ENCODE measurements around the gene ARHGEF4. TPM values are rescaled to one million over a fixed set of nuclear protein-coding genes. Genes with fewer than 3 reads are reported as not detected.

Gene ARHGEF4
- total and polyA plus RNA-seq, 2 experiments from 2014 or later, result 4.6 to 16.6 TPM

GRCh38 chr2:130825231-130825965 lies 11.3 kb upstream of the ARHGEF4 start:
- no peaks in the 10 kb centered on the region for H3F3A ChIP-seq (replicated peaks; ENCODE audit: low read depth)
- no peak overlapping the region for H3K27ac ChIP-seq (ENCODE audit: low read depth)
- Mint-ChIP-seq H3K9me3 (no peaks in the 10 kb centered on the region), H3K27ac (0 out of 2 replicates have a peak overlapping the region, but pooled peaks have one; percentile 62), H3K4me3 (no peak overlapping the region), H3K36me3 (ENCODE audit: low read depth) (no peaks in the 10 kb centered on the region), H3K27me3 (ENCODE audit: insufficient read depth, low read depth, poor library complexity) (peaks cover 12% of the 10 kb centered on the region), H3K4me1 (peaks cover 25% of the 10 kb centered on the region)
- H2AFZ ChIP-seq, result no peak overlapping the region
- no peak overlapping the region for H3K4me3 ChIP-seq
- H3K79me2 ChIP-seq (replicated peaks; ENCODE audit: insufficient read depth), result no peaks in the 10 kb centered on the region
- ATAC-seq (no peak), DNase-seq (ENCODE audit: low spot score) (no peak)
- no peaks in the 10 kb centered on the region for H3K9me2 ChIP-seq (ENCODE audit: insufficient read depth)
- no peaks in the 10 kb centered on the region for H3K36me3 ChIP-seq (ENCODE audit: insufficient read depth)
- H3K4me1 ChIP-seq (ENCODE audit: insufficient read depth), result peaks cover 2% of the 10 kb centered on the region; the same call in 1 of the 2 replicates
- TF ChIP-seq EZH2phosphoT487 (IDR thresholded peaks at IDR 0.05; ENCODE audit: unreplicated experiment), result no peak
- no peak for TF ChIP-seq POLR2AphosphoS5 (IDR thresholded peaks at IDR 0.05; ENCODE audit: low read depth)
- TF ChIP-seq EZH2 (IDR thresholded peaks at IDR 0.05; ENCODE audit: low read depth, unreplicated experiment), result no peak
- no peak for TF ChIP-seq JUNB (IDR thresholded peaks at IDR 0.05; ENCODE audit: unreplicated experiment)
- no peak for TF ChIP-seq ZNF462 (CRISPR knock-in tag; IDR thresholded peaks at IDR 0.05)
- TF ChIP-seq ETS1 (IDR thresholded peaks at IDR 0.05), result no peak
- no peak for TF ChIP-seq STAT1 (IDR thresholded peaks at IDR 0.05; ENCODE audit: unreplicated experiment)
- TF ChIP-seq NANOG (IDR thresholded peaks at IDR 0.05; ENCODE audit: borderline replicate concordance), result no peak
- TF ChIP-seq CTCF (conservative IDR thresholded peaks at IDR 0.05; ENCODE audit: low read depth in 2 of 2), result no peak
- no peak for TF ChIP-seq REST (IDR thresholded peaks at IDR 0.05; ENCODE audit: unreplicated experiment)
- TF ChIP-seq ZNF114 (CRISPR knock-in tag; IDR thresholded peaks at IDR 0.05), result no peak
- no peak for TF ChIP-seq ZNF331 (CRISPR knock-in tag; IDR thresholded peaks at IDR 0.05; ENCODE audit: low read depth)
- no peak for TF ChIP-seq CREB1 (CRISPR knock-in tag; IDR thresholded peaks at IDR 0.05; ENCODE audit: low read depth)
- no peak overlapping the region for H3K4me2 ChIP-seq
- no peaks in the 10 kb centered on the region for H3K27me3 ChIP-seq (ENCODE audit: insufficient read depth)
- no peaks in the 10 kb centered on the region for H4K20me1 ChIP-seq (replicated peaks; ENCODE audit: insufficient read depth)

Data from GM23338 (cell line).